Activated T-helper 2 cell treated with anti-CD3 and anti-CD28 coated beads, Interferon-gamma antibody, Interleukin-2, Interleukin-4, amounts not matched to agents 10 μg/mL and 5 μg/mL and 100 μg/mL, durations not matched to agents 14 hours and 24 hours and 36 hours (primary cell): ENCODE data around the gene PDE1A. TPM values are rescaled to one million over a fixed set of nuclear protein-coding genes. Genes with fewer than 3 reads are reported as not detected.

Source experiments
- DNase-seq: peaks from one replicate; pipeline ENCODE4 v3.0.0; 2021; ENCODE audit warnings: low spot score
- H3K27ac Mint-ChIP-seq: one replicate; pipeline ENCODE4 v1.8.0; 2021; ENCODE audit warnings: mixed read lengths
- H3K27me3 Mint-ChIP-seq: one replicate; pipeline ENCODE4 v1.8.0; 2021; ENCODE audit warnings: low read depth, mixed read lengths
- H3K36me3 Mint-ChIP-seq: one replicate; pipeline ENCODE4 v1.8.0; 2021; ENCODE audit warnings: low read depth, mixed read lengths
- H3K4me1 Mint-ChIP-seq: one replicate; pipeline ENCODE4 v1.8.0; 2021; ENCODE audit warnings: low read depth, mixed read lengths
- H3K4me3 Mint-ChIP-seq: one replicate; pipeline ENCODE4 v1.8.0; 2021; ENCODE audit warnings: low read depth, mild to moderate bottlenecking, moderate library complexity, mixed read lengths
- H3K9me3 Mint-ChIP-seq: one replicate; pipeline ENCODE4 v1.8.0; 2021; ENCODE audit warnings: mixed read lengths
- intact Hi-C: fragments of 100-400 bp; cut with micrococcal nuclease; formaldehyde crosslinking; loops from one replicate; pipeline ENCODE4 v1.15.1; 2023
- total RNA-seq: library from RNA; stranded (reverse); gene quantifications from 2 replicates; pipeline ENCODE4 v1.2.3, GENCODE V29; 2022

The PDE1A gene
- total RNA-seq, 1 donor from 2014 or later: not detected

GRCh38 chr2:182321096-182321495 is 105.7 kb downstream of the PDE1A start:
- Mint-ChIP-seq H3K4me3 (no peak overlapping the region), H3K9me3 (no peaks in the 10 kb centered on the region), H3K27me3 (no peaks in the 10 kb centered on the region), H3K4me1 (no peaks in the 10 kb centered on the region), H3K27ac (no peak overlapping the region), H3K36me3 (no peaks in the 10 kb centered on the region)
- intact Hi-C loops: no loop called here
- DNase-seq: no peak

DNA sequence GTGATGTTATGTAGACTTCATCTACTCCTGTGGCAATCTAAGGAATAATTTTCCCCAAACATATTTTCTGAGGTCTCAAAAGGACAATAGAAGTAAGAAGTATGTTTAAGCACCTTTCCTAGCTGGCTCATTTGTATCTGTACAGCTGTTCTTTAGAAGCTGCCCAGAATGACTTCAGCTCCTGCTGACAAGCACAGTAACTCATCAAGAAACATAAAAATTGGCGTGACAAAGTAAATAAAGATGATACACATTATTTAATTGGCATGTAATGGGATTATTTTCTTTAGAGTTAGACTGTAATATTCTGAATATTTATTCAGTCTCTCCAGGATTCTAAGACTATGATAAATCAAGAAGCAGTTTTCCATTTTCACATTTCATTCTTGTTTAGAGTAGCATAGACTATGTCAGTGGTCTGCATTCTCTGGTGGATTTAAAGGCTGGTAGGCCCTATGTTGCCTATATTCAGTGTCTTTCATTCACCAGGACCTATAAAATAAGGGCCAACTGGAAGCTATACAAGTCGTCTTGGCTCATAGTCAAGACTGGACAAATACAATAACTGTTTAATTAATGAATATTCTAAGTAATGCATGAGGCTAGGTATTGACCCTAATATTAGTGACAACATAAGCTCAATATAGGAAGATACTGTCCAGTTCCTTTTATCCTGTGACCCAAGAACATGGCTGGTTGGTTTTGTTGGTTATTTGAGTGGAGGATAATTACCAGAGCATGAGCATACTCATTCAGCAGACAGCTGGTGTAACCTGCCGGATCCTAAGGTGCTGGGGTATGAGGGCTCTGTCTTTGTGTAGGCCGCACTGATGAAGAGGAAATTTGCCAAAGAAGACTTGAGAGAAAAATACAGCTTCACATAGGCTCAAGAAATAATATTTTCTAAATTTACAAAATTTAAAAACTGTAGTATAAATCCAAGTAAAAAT is 107.0 kb downstream of the PDE1A start:
- Mint-ChIP-seq H3K4me1 (no peaks in the 10 kb centered on the region), H3K27me3 (no peaks in the 10 kb centered on the region), H3K4me3 (no peak overlapping the region), H3K27ac (no peak overlapping the region), H3K9me3 (no peaks in the 10 kb centered on the region), H3K36me3 (no peaks in the 10 kb centered on the region)
- DNase-seq: no peak
- intact Hi-C loops: no loop called here

DNA sequence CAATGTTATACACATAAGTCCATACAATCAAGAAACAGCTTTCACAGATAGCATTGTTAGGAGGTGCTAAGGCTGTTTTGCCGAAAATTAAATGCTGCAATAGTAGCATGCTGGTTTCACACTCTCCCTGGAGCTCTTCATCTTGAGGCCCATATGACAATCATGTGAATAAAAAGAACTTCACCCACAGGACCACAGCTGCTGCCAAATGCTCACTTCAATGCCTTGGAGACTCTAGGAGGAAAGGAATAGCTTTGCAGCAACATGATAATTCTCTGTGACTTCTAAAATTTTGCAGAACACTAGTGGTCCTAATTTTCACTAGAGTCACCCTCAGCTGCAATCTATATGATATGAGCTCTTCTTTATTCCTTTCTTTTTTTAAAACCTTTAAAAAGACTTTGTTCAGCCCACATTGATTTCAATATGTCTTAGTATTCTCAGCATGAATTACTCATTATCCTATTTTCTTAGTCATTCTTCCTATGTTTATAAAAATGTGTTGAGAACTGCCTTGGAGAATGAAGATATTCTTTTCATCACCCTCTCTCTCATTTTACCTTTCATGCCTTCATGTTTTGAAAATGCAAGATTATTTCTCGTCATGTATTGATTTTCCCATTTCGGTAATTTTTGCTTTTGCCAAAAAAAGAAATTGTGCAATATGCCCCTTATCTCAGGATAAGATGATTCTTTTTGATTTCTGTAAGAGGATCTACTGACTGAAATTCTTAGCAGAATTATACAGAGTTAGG is 108.2 kb downstream of the PDE1A start:
- Mint-ChIP-seq H3K4me3 (no peak overlapping the region), H3K36me3 (no peaks in the 10 kb centered on the region), H3K27ac (no peak overlapping the region), H3K4me1 (no peaks in the 10 kb centered on the region), H3K27me3 (no peaks in the 10 kb centered on the region), H3K9me3 (no peaks in the 10 kb centered on the region)
- intact Hi-C loops: no loop called here
- no peak for DNase-seq

- Mint-ChIP-seq H3K27me3 (no peaks in the 10 kb centered on the region), H3K36me3 (no peaks in the 10 kb centered on the region), H3K9me3 (no peaks in the 10 kb centered on the region), H3K4me3 (no peak overlapping the region), H3K27ac (no peak overlapping the region), H3K4me1 (no peaks in the 10 kb centered on the region)
- intact Hi-C loops: no loop called here
- DNase-seq: no peak
Observed at GRCh38 chr2:182316950-182317349, 109.9 kb downstream of the PDE1A start.

- H3K9me3 Mint-ChIP-seq: no peaks in the 10 kb centered on the region
- no peaks in the 10 kb centered on the region for H3K4me1 Mint-ChIP-seq
- no peak overlapping the region for H3K4me3 Mint-ChIP-seq
- H3K27ac Mint-ChIP-seq: no peak overlapping the region
- H3K36me3 Mint-ChIP-seq: no peaks in the 10 kb centered on the region
- intact Hi-C loops: no loop called here
- H3K27me3 Mint-ChIP-seq: no peaks in the 10 kb centered on the region
- no peak for DNase-seq
Observed at GRCh38 chr2:182302972-182303371, 123.9 kb downstream of the PDE1A start.

DNA sequence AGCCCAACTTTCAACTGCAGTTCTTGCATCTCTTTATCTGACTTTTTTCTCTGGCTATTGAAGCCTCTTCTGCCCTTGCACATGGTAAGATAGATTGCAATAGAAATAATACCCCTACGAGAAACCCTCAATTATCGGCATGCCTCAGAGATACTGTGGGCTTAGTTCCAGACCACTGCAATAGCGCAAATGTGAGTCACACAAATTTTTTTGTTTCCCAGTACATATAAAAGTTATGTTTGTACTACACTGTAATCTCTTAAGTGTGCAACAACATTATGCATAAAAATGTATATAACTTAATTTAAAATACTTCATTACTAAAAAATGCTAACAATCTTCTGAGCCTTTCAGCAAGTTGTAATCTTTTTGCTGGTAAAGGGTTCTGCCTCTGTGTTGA is 124.7 kb downstream of the PDE1A start:
- Mint-ChIP-seq H3K27me3 (no peaks in the 10 kb centered on the region), H3K36me3 (no peaks in the 10 kb centered on the region), H3K4me1 (no peaks in the 10 kb centered on the region), H3K4me3 (no peak overlapping the region), H3K27ac (no peak overlapping the region), H3K9me3 (no peaks in the 10 kb centered on the region)
- DNase-seq: no peak
- intact Hi-C loops: no loop called here

- intact Hi-C loops: no loop called here
- Mint-ChIP-seq H3K27ac (no peak overlapping the region), H3K9me3 (no peaks in the 10 kb centered on the region), H3K4me1 (no peaks in the 10 kb centered on the region), H3K27me3 (no peaks in the 10 kb centered on the region), H3K36me3 (no peaks in the 10 kb centered on the region), H3K4me3 (no peak overlapping the region)
- DNase-seq: no peak
Observed at GRCh38 chr2:182301093-182301492, 125.7 kb downstream of the PDE1A start.

DNA sequence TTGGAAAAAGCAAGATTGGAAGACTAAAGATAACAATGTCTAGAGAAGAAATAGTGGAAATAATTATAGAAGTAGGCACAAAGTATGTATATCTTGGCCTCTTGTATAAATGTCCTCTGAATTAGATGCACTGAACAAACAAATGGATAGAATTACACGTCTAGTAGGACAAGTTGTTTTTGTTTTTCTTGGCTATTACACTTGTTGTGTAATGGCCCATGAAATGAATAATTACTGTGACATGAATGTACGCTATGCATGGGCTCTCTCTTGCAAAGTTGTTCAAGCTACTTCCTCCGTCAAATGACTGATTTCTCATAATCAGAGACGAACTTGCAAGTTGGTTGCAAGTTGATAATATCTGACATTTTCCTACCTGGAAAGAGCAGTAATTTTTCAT is 126.2 kb downstream of the PDE1A start:
- no peak for DNase-seq
- intact Hi-C loops: no loop called here
- Mint-ChIP-seq H3K4me3 (no peak overlapping the region), H3K4me1 (no peaks in the 10 kb centered on the region), H3K9me3 (no peaks in the 10 kb centered on the region), H3K36me3 (no peaks in the 10 kb centered on the region), H3K27me3 (no peaks in the 10 kb centered on the region), H3K27ac (no peak overlapping the region)

DNA sequence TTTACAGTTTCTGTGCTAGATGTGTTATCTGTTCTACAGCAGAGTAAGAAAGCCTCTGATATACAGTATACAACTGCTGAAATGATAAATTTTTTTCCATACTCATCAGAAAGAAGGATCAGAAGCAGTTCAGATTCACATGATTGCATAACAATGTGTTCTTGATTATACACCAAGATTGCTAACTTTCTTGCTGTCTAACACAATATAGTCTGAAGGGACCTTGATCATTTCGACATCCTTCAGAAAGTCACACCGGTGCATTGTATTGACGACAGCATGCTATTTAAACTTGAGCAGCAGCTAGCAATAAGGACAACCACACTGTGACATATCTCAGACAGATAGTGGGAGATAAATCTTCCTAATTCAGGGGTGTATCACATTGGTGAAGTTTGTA is 127.2 kb downstream of the PDE1A start:
- H3K27me3 Mint-ChIP-seq: no peaks in the 10 kb centered on the region
- H3K27ac Mint-ChIP-seq: no peak overlapping the region
- H3K36me3 Mint-ChIP-seq: no peaks in the 10 kb centered on the region
- intact Hi-C loops: no loop called here
- H3K9me3 Mint-ChIP-seq: no peaks in the 10 kb centered on the region
- H3K4me1 Mint-ChIP-seq: no peaks in the 10 kb centered on the region
- no peak for DNase-seq
- H3K4me3 Mint-ChIP-seq: no peak overlapping the region

DNA sequence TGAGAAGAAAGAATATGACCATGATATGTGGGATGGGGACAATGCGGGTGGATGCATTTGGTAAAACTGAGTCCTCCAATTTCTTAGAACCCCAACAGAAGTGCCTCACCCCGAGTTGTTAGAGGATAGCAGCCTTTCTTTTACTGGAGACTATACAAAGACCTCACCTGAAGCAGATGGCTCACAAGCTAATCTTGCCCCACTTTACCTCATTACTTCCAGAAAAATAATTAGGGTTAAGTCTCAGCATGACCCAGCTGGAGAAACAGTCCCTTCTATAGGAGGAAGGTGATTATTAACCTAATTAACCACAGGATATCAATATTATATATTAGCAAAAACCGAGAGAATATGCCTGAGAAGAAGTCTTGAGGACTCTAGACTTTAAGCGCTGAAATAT is 128.4 kb downstream of the PDE1A start:
- no peaks in the 10 kb centered on the region for H3K4me1 Mint-ChIP-seq
- DNase-seq: no peak
- no peaks in the 10 kb centered on the region for H3K9me3 Mint-ChIP-seq
- no peaks in the 10 kb centered on the region for H3K27me3 Mint-ChIP-seq
- H3K4me3 Mint-ChIP-seq: no peak overlapping the region
- intact Hi-C loops: no loop called here
- no peaks in the 10 kb centered on the region for H3K36me3 Mint-ChIP-seq
- H3K27ac Mint-ChIP-seq: no peak overlapping the region

- no peaks in the 10 kb centered on the region for H3K9me3 Mint-ChIP-seq
- H3K4me1 Mint-ChIP-seq: no peaks in the 10 kb centered on the region
- H3K36me3 Mint-ChIP-seq: no peaks in the 10 kb centered on the region
- H3K4me3 Mint-ChIP-seq: no peak overlapping the region
- no peaks in the 10 kb centered on the region for H3K27me3 Mint-ChIP-seq
- no peak overlapping the region for H3K27ac Mint-ChIP-seq
- intact Hi-C loops: no loop called here
- DNase-seq: no peak
Observed at GRCh38 chr2:182291296-182291695, 135.5 kb downstream of the PDE1A start.

- no peaks in the 10 kb centered on the region for H3K9me3 Mint-ChIP-seq
- intact Hi-C loops: no loop called here
- DNase-seq: no peak
- H3K36me3 Mint-ChIP-seq: no peaks in the 10 kb centered on the region
- no peaks in the 10 kb centered on the region for H3K4me1 Mint-ChIP-seq
- no peaks in the 10 kb centered on the region for H3K27me3 Mint-ChIP-seq
- no peak overlapping the region for H3K4me3 Mint-ChIP-seq
- no peak overlapping the region for H3K27ac Mint-ChIP-seq
Observed at GRCh38 chr2:182283512-182283911, 143.3 kb downstream of the PDE1A start.

- Mint-ChIP-seq H3K4me1 (no peaks in the 10 kb centered on the region), H3K27me3 (no peaks in the 10 kb centered on the region), H3K9me3 (peaks cover 13% of the 10 kb centered on the region), H3K27ac (no peak overlapping the region), H3K36me3 (no peaks in the 10 kb centered on the region), H3K4me3 (no peak overlapping the region)
- intact Hi-C loops: no loop called here
- no peak for DNase-seq
Observed at GRCh38 chr2:182281276-182281675, 145.6 kb downstream of the PDE1A start.
